GM21619 (cell line): Measurements from ENCODE around the gene MUCL3.
"Not testable (repeated sequence)": the region's sequence is repeated elsewhere in the genome, so short reads cannot be mapped to it uniquely, and the experiment has no call there.

Source experiments
- ATAC-seq: cut with Tn5 transposase; IDR thresholded peaks from one replicate; pipeline ENCODE4 v1.9.1; 2021; ENCODE audit not compliant: unreplicated experiment

MUCL3 gene

GRCh38 chr6:30908700-30909099 lies 32.1 kb upstream of the MUCL3 start:
- no peak for ATAC-seq

DNA sequence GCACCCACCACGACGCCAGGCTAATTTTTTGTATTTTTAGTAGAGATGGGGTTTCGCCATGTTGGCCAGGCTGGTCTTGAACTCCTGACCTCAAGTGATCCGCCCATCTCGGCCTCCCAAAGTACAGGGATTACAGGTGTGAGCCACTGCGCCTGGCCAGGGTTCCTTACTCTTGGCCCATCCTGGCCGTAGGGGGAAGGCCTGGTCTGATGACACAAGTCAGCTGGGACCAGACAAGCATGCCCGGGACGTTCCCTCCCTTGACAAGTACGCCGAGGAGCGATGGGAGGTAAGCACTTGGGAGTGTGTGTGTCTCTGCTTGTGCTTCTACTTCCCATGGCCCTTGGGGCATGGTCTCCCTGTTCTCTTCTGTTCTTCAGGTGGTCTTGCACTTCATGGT lies 30.3 kb upstream of the MUCL3 start:
- ATAC-seq, result not testable (repeated sequence)

GRCh38 chr6:30912746-30913520 lies 27.8 kb upstream of the MUCL3 start:
- no peak for ATAC-seq

DNA sequence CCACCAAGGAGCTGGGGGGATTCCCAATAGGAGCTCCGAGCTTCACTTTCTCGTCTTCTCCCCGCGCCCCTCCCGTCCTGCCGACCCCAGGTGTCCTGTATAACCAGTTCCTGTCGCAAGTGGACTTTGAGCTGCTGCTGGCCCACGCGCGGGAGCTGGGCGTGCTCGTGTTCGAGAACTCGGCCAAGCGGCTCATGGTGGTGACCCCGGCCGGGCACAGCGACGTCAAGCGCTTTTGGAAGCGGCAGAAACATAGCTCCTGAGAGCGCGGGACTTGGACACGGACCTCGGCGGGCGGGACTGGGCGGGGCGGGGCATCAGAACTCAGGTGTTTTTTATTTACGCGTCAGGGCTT lies 27.1 kb upstream of the MUCL3 start:
- peak; percentile 4 for ATAC-seq

- ATAC-seq, result peak; percentile 78
These were observed 26.5 kb upstream of the MUCL3 start, which contains the start of gene VARS2 for GRCh38 chr6:30914076-30914853. VARS2 (plus strand) TSS chr6:30914238; CDS start chr6:30914837, 599 bp downstream.

GRCh38 chr6:30914854-30915590 lies 25.8 kb upstream of the MUCL3 start:
- no peak for ATAC-seq

- no peak for ATAC-seq
These were observed 25.2 kb upstream of the MUCL3 start for GRCh38 chr6:30915591-30915946.

DNA sequence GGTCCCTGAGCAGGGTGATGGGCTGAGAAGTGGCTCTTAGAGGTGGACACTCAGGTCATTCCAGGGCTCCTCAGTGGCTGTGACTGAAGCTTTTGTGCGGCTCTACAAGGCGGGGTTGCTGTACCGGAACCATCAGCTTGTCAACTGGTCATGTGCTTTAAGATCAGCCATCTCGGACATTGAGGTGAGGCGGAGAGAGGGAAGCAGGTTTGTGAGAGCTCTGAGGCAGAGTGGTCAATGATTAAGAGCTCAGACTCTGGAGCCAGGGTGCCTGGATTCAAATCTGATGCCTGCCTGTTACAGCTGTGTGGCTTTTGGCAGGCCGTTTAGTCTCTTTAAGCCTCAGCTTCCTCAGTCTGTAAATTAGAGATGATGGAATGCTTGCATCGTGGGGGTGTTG lies 23.7 kb upstream of the MUCL3 start:
- no peak for ATAC-seq

DNA sequence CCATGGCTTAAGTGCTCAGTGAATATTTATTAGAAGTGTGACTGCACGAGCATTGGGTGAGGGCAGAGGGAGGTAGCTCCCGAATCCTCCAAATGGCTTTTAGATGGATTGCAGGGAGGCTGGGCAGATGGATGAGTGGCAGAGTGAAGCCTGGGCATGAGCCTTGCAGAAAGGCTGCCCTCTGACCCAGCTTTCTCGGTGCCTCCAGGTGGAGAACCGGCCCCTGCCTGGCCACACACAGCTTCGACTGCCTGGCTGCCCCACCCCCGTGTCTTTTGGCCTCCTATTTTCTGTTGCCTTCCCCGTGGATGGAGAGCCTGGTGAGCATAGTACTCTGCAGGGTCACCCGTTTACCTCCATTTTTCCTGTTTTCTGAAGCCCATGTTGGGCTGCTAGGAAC lies 23.3 kb upstream of the MUCL3 start:
- ATAC-seq, result no peak

DNA sequence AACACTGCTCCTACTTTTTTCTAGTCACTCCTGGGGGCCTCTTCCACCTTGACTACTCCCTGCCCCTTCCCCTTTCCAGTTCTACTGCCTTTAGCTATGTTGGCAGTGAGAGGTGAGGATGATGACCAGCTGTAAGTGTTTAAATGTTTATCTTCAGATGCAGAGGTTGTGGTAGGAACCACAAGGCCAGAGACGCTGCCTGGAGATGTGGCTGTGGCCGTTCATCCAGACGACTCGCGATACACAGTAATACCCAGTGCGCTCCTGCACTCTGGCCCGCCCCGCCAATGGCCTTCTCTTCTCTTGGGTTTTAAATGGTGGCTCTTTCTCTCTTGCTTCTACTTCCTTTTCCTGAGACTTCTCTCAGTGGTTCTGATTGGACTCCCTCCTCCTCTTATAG lies 22.1 kb upstream of the MUCL3 start:
- ATAC-seq, result no peak

DNA sequence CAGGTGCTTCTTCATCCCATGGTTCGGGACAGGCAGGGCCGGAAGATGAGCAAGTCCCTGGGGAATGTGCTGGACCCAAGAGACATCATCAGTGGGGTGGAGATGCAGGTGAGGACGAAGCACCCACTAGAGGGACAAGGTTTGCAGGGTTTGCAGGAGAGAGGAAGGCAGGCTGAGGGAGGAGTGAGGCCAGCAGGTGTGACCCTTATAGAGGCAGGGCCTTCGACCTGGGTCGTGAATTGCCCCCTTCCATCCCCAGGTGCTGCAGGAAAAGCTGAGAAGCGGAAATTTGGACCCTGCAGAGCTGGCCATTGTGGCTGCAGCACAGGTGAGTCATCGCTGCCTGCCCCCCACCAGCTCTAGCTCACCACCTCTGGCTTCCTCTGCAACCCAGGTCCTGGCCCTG lies 18.3 kb upstream of the MUCL3 start:
- no peak for ATAC-seq

- not testable (repeated sequence) for ATAC-seq
These were observed 16.6 kb upstream of the MUCL3 start for GRCh38 chr6:30924040-30924627.

DNA sequence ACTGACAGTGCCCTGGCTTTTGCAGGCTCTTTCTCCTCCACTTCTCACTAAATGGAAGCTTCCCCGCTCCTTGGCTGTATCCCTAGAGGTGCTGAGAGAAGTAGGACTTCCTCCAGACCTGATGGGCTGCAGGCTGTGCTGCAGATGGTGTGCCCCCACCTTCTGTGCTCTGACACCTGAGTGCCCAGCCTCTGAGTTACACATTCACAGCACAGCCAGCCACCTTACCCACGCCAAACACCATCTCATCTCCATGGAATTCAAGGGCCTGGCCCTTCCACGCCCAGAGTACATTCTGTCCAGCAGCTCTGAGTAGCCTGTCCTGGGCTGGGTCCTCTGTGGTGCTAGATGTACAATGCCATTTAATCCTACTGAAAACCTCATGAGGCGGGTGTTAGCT lies 14.1 kb upstream of the MUCL3 start:
- ATAC-seq, result no peak

- ATAC-seq, result not testable (repeated sequence)
These were observed 13.7 kb upstream of the MUCL3 start for GRCh38 chr6:30927080-30927479.

DNA sequence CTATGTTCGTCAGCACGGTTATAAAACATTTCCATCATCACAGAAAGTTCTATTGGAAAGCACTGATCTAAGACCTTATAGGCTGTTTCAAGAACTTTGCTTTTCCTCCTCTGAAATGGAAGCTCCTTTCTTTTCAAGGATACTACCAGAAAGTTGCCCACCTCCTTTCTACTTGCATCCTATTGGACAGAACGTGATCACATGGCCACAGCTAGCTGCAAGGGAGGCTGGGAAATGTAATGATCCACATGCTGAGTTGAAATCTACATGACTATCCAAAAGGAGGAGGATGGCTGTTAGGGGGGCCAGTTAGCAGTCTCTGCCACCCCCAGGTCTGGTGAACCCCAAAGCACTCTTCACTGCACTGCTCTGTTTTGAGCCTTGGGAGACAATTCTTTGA lies 12.1 kb upstream of the MUCL3 start:
- ATAC-seq, result no peak

DNA sequence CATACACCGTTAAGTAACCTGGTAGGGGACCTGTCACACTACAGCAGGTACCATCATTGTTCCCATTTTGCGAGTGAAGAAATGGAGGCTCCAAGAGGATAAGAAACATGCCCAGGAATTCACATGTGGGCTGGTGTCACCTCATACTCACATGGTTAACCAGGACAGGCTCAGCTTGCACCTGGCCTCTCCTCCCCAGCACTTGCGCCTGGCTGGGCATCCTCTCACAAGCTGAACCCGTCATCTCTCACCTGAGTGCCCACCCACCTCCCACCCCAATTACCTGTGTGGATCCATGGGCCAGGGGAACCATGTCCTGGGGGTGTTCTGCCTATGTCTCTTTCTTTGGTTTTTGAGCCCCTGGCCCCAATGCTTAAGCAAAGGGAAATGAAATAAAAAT lies 10.3 kb upstream of the MUCL3 start:
- ATAC-seq, result no peak

GRCh38 chr6:30931272-30931671 lies 9.5 kb upstream of the MUCL3 start:
- ATAC-seq, result no peak

DNA sequence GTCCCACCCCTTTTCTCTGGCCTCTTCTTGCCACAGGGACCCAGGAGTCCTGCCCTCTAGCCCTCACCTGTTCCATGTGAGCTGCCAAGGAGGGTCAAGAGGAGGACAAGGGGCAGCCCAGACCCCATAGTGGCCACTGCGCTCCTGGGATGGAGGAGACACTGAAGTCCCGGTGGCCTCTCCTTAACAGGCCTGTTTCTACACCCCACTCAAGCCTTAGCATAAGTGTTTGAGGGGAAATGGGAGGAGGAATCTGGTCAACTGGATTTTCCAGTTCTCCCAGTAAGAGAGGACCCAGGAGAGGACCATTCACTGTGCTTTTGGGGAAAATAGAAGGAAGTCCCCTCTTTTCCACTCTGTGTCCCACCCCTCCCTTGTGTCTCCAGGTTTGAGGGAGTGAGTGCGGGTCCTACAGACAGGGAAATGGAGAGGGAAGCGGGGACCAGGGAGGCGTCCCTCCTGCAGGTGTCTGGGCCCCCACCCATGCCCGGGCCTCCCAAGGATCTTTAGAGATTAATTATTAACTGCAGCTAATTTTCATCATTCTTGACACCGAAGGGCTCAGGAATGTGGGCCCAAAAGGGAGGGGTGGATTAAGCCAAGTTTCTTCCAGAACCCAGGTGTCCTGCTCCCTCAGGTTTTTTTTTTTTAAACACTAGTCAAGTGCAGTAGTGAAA lies 8.7 kb upstream of the MUCL3 start, which contains the start of gene SFTA2:
Gene SFTA2 (minus strand): TSS at position 202 of the 677 bp plus-strand sequence. CDS start 74 bp downstream, at position 128.
- no peak for ATAC-seq

GRCh38 chr6:30932665-30933365 lies 8.0 kb upstream of the MUCL3 start:
- ATAC-seq, result no peak

DNA sequence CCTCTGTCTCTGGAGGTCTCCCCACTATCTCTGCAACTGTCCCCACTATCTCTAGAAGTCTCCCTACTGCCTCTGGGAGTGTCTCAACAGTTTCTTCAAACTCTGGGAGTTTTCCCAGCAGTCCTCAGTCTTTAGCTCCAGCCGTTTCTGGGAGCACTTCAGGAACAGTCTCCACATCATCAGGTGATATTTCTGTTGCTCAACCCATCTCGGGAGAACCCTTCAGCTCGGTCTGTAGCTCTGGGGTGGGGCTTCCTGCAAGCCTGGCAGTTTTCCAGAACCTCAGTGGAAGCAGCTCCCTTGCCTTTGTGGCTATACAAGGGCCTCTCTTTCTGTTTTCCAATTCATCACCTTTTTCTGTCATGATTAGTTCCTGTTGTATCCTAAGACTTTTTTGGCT lies 5.8 kb upstream of the MUCL3 start:
- no peak for ATAC-seq
